GM12878 (cell line): ENCODE results near the gene IGSF23.

Experiments
- EGR1 ChIP-seq, 2 experiments: IDR thresholded peaks; 1 replicate in 1 of 2; 2 replicates in 1 of 2; pipeline ENCODE4 v1.6.1; 2011 to 2012; ENCODE audit warnings: low read depth in 2 of 2, low read length in 2 of 2, borderline replicate concordance in 1 of 2, mild to moderate bottlenecking in 1 of 2, moderate library complexity in 1 of 2
- FOXK2 ChIP-seq: fragments of 450-650 bp; IDR thresholded peaks from 2 replicates; pipeline ENCODE4 v1.6.1; 2017; ENCODE audit warnings: mild to moderate bottlenecking, moderate library complexity
- TARDBP ChIP-seq: IDR thresholded peaks from 2 replicates; pipeline ENCODE4 v1.6.1; 2016; ENCODE audit warnings: borderline replicate concordance
- TF ChIP-seq, protein P1 (sequence below), 3 experiments: IDR thresholded peaks in 2 of 3; conservative IDR thresholded peaks in 1 of 3; 2 replicates each; pipeline ENCODE4 v1.5.1; 2011; ENCODE audit warnings: low read depth in 3 of 3, low read length in 3 of 3, mild to moderate bottlenecking in 3 of 3, control low read depth in 2 of 3, moderate library complexity in 2 of 3, inconsistent platforms in 1 of 3, mixed read lengths in 1 of 3; ENCODE audit not compliant: control insufficient read depth in 2 of 3, insufficient read depth in 1 of 3; ENCODE audit errors: extremely low read depth in 1 of 3

DNA sequence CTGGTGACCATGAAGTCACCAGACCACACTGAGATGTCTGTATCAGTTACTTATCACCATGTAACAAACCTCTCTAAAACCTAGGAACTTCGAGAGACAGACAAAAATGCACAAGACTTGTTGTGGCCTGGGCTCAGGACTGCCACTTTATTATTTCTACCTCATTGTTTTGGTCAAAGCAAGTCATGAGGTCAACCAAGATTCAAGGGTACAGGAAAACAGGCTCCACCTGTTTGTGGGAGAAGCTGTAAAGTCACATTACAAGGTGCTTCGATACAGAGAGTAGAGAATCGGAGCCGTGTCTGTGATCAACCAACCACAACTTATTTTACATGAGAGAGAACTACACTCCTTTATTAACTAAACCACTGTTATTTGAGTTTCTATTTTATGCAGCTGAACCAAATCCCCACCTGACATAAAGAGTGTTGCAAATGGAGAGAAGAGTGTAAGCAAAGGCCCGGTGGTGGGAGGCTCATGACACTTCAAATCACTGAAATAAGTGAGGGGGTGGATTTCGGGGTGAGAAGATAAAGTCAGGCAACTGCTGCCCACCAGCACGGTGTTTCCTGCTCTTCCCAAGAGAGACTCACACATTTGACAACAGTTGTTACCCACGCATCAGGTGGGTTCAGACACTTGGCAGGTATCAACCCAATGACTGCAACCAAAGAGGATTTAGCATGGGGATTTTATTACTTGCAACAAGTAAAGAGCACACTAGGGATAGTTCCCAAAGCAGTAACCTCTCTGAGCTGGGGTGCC is 39.0 kb upstream of the IGSF23 start:
- TF ChIP-seq FOXK2 (no peak), EGR1 (IDR thresholded peaks at IDR 0.05; ENCODE audit: borderline replicate concordance in 1 of 2, low read depth in 2 of 2, low read length in 2 of 2) (no peak), TARDBP (no peak)
- TF ChIP-seq, protein P1, sequence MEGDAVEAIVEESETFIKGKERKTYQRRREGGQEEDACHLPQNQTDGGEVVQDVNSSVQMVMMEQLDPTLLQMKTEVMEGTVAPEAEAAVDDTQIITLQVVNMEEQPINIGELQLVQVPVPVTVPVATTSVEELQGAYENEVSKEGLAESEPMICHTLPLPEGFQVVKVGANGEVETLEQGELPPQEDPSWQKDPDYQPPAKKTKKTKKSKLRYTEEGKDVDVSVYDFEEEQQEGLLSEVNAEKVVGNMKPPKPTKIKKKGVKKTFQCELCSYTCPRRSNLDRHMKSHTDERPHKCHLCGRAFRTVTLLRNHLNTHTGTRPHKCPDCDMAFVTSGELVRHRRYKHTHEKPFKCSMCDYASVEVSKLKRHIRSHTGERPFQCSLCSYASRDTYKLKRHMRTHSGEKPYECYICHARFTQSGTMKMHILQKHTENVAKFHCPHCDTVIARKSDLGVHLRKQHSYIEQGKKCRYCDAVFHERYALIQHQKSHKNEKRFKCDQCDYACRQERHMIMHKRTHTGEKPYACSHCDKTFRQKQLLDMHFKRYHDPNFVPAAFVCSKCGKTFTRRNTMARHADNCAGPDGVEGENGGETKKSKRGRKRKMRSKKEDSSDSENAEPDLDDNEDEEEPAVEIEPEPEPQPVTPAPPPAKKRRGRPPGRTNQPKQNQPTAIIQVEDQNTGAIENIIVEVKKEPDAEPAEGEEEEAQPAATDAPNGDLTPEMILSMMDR (IDR thresholded peaks at IDR 0.05 in 2 of 3, conservative IDR thresholded peaks at IDR 0.05 in 1 of 3; ENCODE audit: control insufficient read depth in 2 of 3, extremely low read depth in 1 of 3, insufficient read depth in 1 of 3, low read depth in 3 of 3, low read length in 3 of 3), result no peak
